ENCODE measurements around the gene CDKAL1.
"Not testable (repeated sequence)": the region's sequence is repeated elsewhere in the genome, so short reads cannot be mapped to it uniquely, and the experiment has no call there.

The CDKAL1 gene

GRCh38 chr6:20744911-20745557 is 210.8 kb downstream of the CDKAL1 start:
- DNase-seq (ENCODE audit: low spot score), result no peak

- DNase-seq (ENCODE audit: low spot score), result no peak
Observed at GRCh38 chr6:20746024-20746423, 211.8 kb downstream of the CDKAL1 start.

- no peak for DNase-seq (ENCODE audit: low spot score)
Observed at GRCh38 chr6:20746805-20747558, 212.7 kb downstream of the CDKAL1 start.

GRCh38 chr6:20747991-20748390 is 213.7 kb downstream of the CDKAL1 start:
- no peak for DNase-seq (ENCODE audit: low spot score)

- no peak for DNase-seq (ENCODE audit: low spot score)
Observed at GRCh38 chr6:20751293-20751935, 217.2 kb downstream of the CDKAL1 start.

- DNase-seq (ENCODE audit: low spot score), result peak; percentile 23
Observed at GRCh38 chr6:20755631-20756030, 221.4 kb downstream of the CDKAL1 start.

- not testable (repeated sequence) for DNase-seq (ENCODE audit: low spot score)
Observed at GRCh38 chr6:20756584-20757147, 222.4 kb downstream of the CDKAL1 start.

- peak; percentile 40 for DNase-seq (ENCODE audit: low spot score)
Observed at GRCh38 chr6:20757761-20758160, 223.5 kb downstream of the CDKAL1 start.

GRCh38 chr6:20763296-20763695 is 229.0 kb downstream of the CDKAL1 start:
- DNase-seq (ENCODE audit: low spot score), result no peak

- no peak for DNase-seq (ENCODE audit: low spot score)
Observed at GRCh38 chr6:20769631-20770030, 235.4 kb downstream of the CDKAL1 start.

- no peak for DNase-seq (ENCODE audit: low spot score)
Observed at GRCh38 chr6:20770773-20771172, 236.5 kb downstream of the CDKAL1 start.

GRCh38 chr6:20771409-20771808 is 237.2 kb downstream of the CDKAL1 start:
- no peak for DNase-seq (ENCODE audit: low spot score)

GRCh38 chr6:20773822-20774221 is 239.6 kb downstream of the CDKAL1 start:
- no peak for DNase-seq (ENCODE audit: low spot score)

- DNase-seq (ENCODE audit: low spot score), result no peak
Observed at GRCh38 chr6:20775981-20776380, 241.7 kb downstream of the CDKAL1 start.

- no peak for DNase-seq (ENCODE audit: low spot score)
Observed at GRCh38 chr6:20777801-20778200, 243.5 kb downstream of the CDKAL1 start.

- DNase-seq (ENCODE audit: low spot score), result no peak
Observed at GRCh38 chr6:20778459-20778858, 244.2 kb downstream of the CDKAL1 start.

- DNase-seq (ENCODE audit: low spot score), result no peak
Observed at GRCh38 chr6:20778912-20779311, 244.7 kb downstream of the CDKAL1 start.

- peak; percentile 10 for DNase-seq (ENCODE audit: low spot score)
Observed at GRCh38 chr6:20789162-20789561, 254.9 kb downstream of the CDKAL1 start.

- no peak for DNase-seq (ENCODE audit: low spot score)
Observed at GRCh38 chr6:20790032-20790791, 256.0 kb downstream of the CDKAL1 start.

- no peak for DNase-seq (ENCODE audit: low spot score)
Observed at GRCh38 chr6:20791074-20791473, 256.8 kb downstream of the CDKAL1 start.

GRCh38 chr6:20791944-20792343 is 257.7 kb downstream of the CDKAL1 start:
- peak; percentile 7 for DNase-seq (ENCODE audit: low spot score)

GRCh38 chr6:20793174-20793573 is 258.9 kb downstream of the CDKAL1 start:
- no peak for DNase-seq (ENCODE audit: low spot score)
